IPS DF 6.9 (cell line): ENCODE data around the gene TMEM45B.
"Not testable (repeated sequence)": the region's sequence is repeated elsewhere in the genome, so short reads cannot be mapped to it uniquely, and the experiment has no call there.

ENCODE experiments used
- DNase-seq: peaks from one replicate; pipeline ENCODE4 v3.0.0-alpha.2; 2013; ENCODE audit warnings: low read depth, low spot score
- H3K27ac ChIP-seq: one replicate; pipeline ENCODE4 v1.5.1; 2013; ENCODE audit warnings: low read length, control low read depth
- H3K27me3 ChIP-seq: 2 replicates; pipeline ENCODE4 v1.6.1; 2013; ENCODE audit warnings: mild to moderate bottlenecking, low read length; ENCODE audit not compliant: control insufficient read depth, insufficient read depth
- H3K36me3 ChIP-seq: 2 replicates; pipeline ENCODE4 v1.6.1; 2013; ENCODE audit warnings: low read length; ENCODE audit not compliant: control insufficient read depth, insufficient read depth
- H3K4me1 ChIP-seq: 2 replicates; pipeline ENCODE4 v1.6.1; 2013; ENCODE audit warnings: low read length; ENCODE audit not compliant: control insufficient read depth, insufficient read depth
- H3K4me3 ChIP-seq: 2 replicates; pipeline ENCODE4 v1.5.1; 2013; ENCODE audit warnings: mild to moderate bottlenecking, low read length
- H3K9me3 ChIP-seq: 2 replicates; pipeline ENCODE4 v1.6.1; 2013; ENCODE audit warnings: low read length, inconsistent platforms; ENCODE audit not compliant: control insufficient read depth, insufficient read depth
- WGBS: extraction: QIAGEN DNeasy Blood & Tissue Kit; methylation state at CpG from one replicate; pipeline ENCODE4 v1.1.7; 2013; ENCODE audit warnings: mixed read lengths, missing lambda C conversion rate; ENCODE audit not compliant: insufficient read length, insufficient coverage; 5-methylcytosine and 5-hydroxymethylcytosine counted together

The TMEM45B gene

GRCh38 chr11:129786112-129786416 is 29.6 kb upstream of the TMEM45B start:
- H3K9me3 ChIP-seq, H3K27me3 ChIP-seq, H3K4me3 ChIP-seq, DNase-seq, H3K4me1 ChIP-seq, H3K36me3 ChIP-seq, H3K27ac ChIP-seq: not testable (repeated sequence)
- WGBS: 100% methylated on average over 2 of the region's 2 CpGs

GRCh38 chr11:129787532-129788155 is 28.0 kb upstream of the TMEM45B start:
- no peaks in the 10 kb centered on the region for H3K36me3 ChIP-seq
- H3K27ac ChIP-seq: no peak overlapping the region
- WGBS: no CpG with 5 or more reads among the region's 2 CpGs
- no peaks in the 10 kb centered on the region for H3K9me3 ChIP-seq
- H3K27me3 ChIP-seq: no peaks in the 10 kb centered on the region
- H3K4me3 ChIP-seq: no peak overlapping the region
- DNase-seq: no peak
- no peaks in the 10 kb centered on the region for H3K4me1 ChIP-seq

- Histone ChIP-seq H3K36me3 (no peaks in the 10 kb centered on the region), H3K9me3 (no peaks in the 10 kb centered on the region), H3K4me3 (no peak overlapping the region), H3K4me1 (no peaks in the 10 kb centered on the region), H3K27me3 (no peaks in the 10 kb centered on the region), H3K27ac (no peak overlapping the region)
- WGBS: no CpG with 5 or more reads among the region's 2 CpGs
- no peak for DNase-seq
Observed at GRCh38 chr11:129788278-129788677, 27.4 kb upstream of the TMEM45B start.

- Histone ChIP-seq H3K9me3 (no peaks in the 10 kb centered on the region; the same call in 1 of the 2 replicates), H3K27ac (no peak overlapping the region), H3K36me3 (no peaks in the 10 kb centered on the region), H3K4me1 (no peaks in the 10 kb centered on the region), H3K27me3 (no peaks in the 10 kb centered on the region), H3K4me3 (no peak overlapping the region)
- WGBS: no CpG with 5 or more reads among the region's 2 CpGs
- DNase-seq: no peak
Observed at GRCh38 chr11:129790106-129790505, 25.5 kb upstream of the TMEM45B start.

GRCh38 chr11:129791515-129791914 is 24.1 kb upstream of the TMEM45B start:
- no peak overlapping the region for H3K4me3 ChIP-seq
- no peaks in the 10 kb centered on the region; the same call in 1 of the 2 replicates for H3K9me3 ChIP-seq
- no peaks in the 10 kb centered on the region for H3K36me3 ChIP-seq
- H3K4me1 ChIP-seq: no peaks in the 10 kb centered on the region
- WGBS: no CpG with 5 or more reads among the region's 2 CpGs
- DNase-seq: no peak
- no peak overlapping the region for H3K27ac ChIP-seq
- no peaks in the 10 kb centered on the region for H3K27me3 ChIP-seq

GRCh38 chr11:129792663-129793062 is 23.0 kb upstream of the TMEM45B start:
- H3K4me1 ChIP-seq: no peaks in the 10 kb centered on the region
- H3K27ac ChIP-seq: no peak overlapping the region
- H3K27me3 ChIP-seq: no peaks in the 10 kb centered on the region
- WGBS: no CpG with 5 or more reads among the region's 4 CpGs
- no peaks in the 10 kb centered on the region for H3K36me3 ChIP-seq
- no peaks in the 10 kb centered on the region; the same call in 1 of the 2 replicates for H3K9me3 ChIP-seq
- DNase-seq: no peak
- H3K4me3 ChIP-seq: no peak overlapping the region

GRCh38 chr11:129795089-129795488 is 20.6 kb upstream of the TMEM45B start:
- H3K27me3 ChIP-seq: no peaks in the 10 kb centered on the region
- no peak for DNase-seq
- H3K36me3 ChIP-seq: no peaks in the 10 kb centered on the region
- no peak overlapping the region; the same call in 1 of the 2 replicates for H3K4me3 ChIP-seq
- no peak overlapping the region for H3K27ac ChIP-seq
- no peaks in the 10 kb centered on the region; the same call in 1 of the 2 replicates for H3K9me3 ChIP-seq
- no peaks in the 10 kb centered on the region for H3K4me1 ChIP-seq
- WGBS: no CpG with 5 or more reads among the region's 2 CpGs

- Histone ChIP-seq H3K27ac (no peak overlapping the region), H3K4me3 (no peak overlapping the region), H3K36me3 (no peaks in the 10 kb centered on the region), H3K9me3 (no peaks in the 10 kb centered on the region; the same call in 1 of the 2 replicates), H3K27me3 (no peaks in the 10 kb centered on the region), H3K4me1 (no peaks in the 10 kb centered on the region)
- DNase-seq: no peak
- no CpG with 5 or more reads among the region's 2 CpGs for WGBS
Observed at GRCh38 chr11:129798212-129798611, 17.4 kb upstream of the TMEM45B start.

- H3K4me1 ChIP-seq, H3K9me3 ChIP-seq, H3K27ac ChIP-seq, H3K36me3 ChIP-seq, DNase-seq, H3K27me3 ChIP-seq, H3K4me3 ChIP-seq: not testable (repeated sequence)
- no CpG with 5 or more reads among the region's 1 CpG for WGBS
Observed at GRCh38 chr11:129800162-129800561, 15.5 kb upstream of the TMEM45B start.

GRCh38 chr11:129800655-129801054 is 15.0 kb upstream of the TMEM45B start:
- Histone ChIP-seq H3K4me3 (no peak overlapping the region), H3K27ac (no peak overlapping the region), H3K9me3 (no peaks in the 10 kb centered on the region), H3K27me3 (no peaks in the 10 kb centered on the region), H3K36me3 (no peaks in the 10 kb centered on the region), H3K4me1 (no peaks in the 10 kb centered on the region)
- DNase-seq: no peak

- H3K27me3 ChIP-seq: no peaks in the 10 kb centered on the region
- no peak for DNase-seq
- H3K4me1 ChIP-seq: no peaks in the 10 kb centered on the region
- H3K4me3 ChIP-seq: no peak overlapping the region
- H3K9me3 ChIP-seq: no peaks in the 10 kb centered on the region
- no CpG with 5 or more reads among the region's 4 CpGs for WGBS
- H3K27ac ChIP-seq: no peak overlapping the region
- H3K36me3 ChIP-seq: no peaks in the 10 kb centered on the region
Observed at GRCh38 chr11:129803533-129803932, 12.1 kb upstream of the TMEM45B start.
